Measurements from ENCODE around the gene TCTA.

GRCh38 chr3:49399461-49399860 lies 12.8 kb upstream of the TCTA start:
- TF ChIP-seq YY1 (IDR thresholded peaks at IDR 0.05; ENCODE audit: low read depth) (no peak), USF1 (IDR thresholded peaks at IDR 0.05) (no peak), MAX (IDR thresholded peaks at IDR 0.05) (no peak), TAF1 (IDR thresholded peaks at IDR 0.05; ENCODE audit: low read depth) (no peak), TEAD4 (IDR thresholded peaks at IDR 0.05) (no peak), EGR1 (IDR thresholded peaks at IDR 0.05) (no peak), EP300 (IDR thresholded peaks at IDR 0.05; ENCODE audit: borderline replicate concordance) (no peak), ZBTB7A (IDR thresholded peaks at IDR 0.05; ENCODE audit: low read depth) (no peak), RAD21 (IDR thresholded peaks at IDR 0.05; ENCODE audit: low read depth) (no peak), CEBPB (IDR thresholded peaks at IDR 0.05) (no peak), NFIC (IDR thresholded peaks at IDR 0.05) (no peak), FOXM1 (IDR thresholded peaks at IDR 0.05; ENCODE audit: borderline replicate concordance, low read depth) (no peak)

Data from Ishikawa (cell line).